SU-DHL-6 (cell line): ENCODE results near the gene CTSH.

Source experiments
- H2AFZ ChIP-seq: fragments of 200-600 bp; sonication (generic); 2 replicates; pipeline ENCODE4 v1.6.1; 2014; ENCODE audit warnings: low read depth, mild to moderate bottlenecking, moderate library complexity, mixed read lengths, antibody characterized with exemption, low read length; ENCODE audit not compliant: severe bottlenecking
- H3F3A ChIP-seq: fragments of 200-600 bp; shearing (Covaris generic); 2 replicates; pipeline ENCODE4 v1.6.0; 2016; ENCODE audit warnings: antibody characterized with exemption, mild to moderate bottlenecking; ENCODE audit not compliant: insufficient read depth
- H3K27ac ChIP-seq: fragments of 200-600 bp; sonication (generic); 2 replicates; pipeline ENCODE4 v1.5.1; 2016; ENCODE audit warnings: low read depth, mild to moderate bottlenecking, low read length, moderate library complexity, mixed read lengths
- H3K27me3 ChIP-seq: fragments of 200-600 bp; sonication (generic), shearing (Covaris generic); 2 replicates; pipeline ENCODE4 v1.6.0; 2014; ENCODE audit warnings: mild to moderate bottlenecking, low read length
- H3K36me3 ChIP-seq: fragments of 200-600 bp; sonication (generic); 2 replicates; pipeline ENCODE4 v1.6.1; 2014; ENCODE audit warnings: mild to moderate bottlenecking, low read length, mixed read lengths
- H3K4me2 ChIP-seq: fragments of 300-600, 200-600 bp; shearing (Covaris generic), sonication (generic); 2 replicates; pipeline ENCODE4 v1.6.0; 2014; ENCODE audit warnings: low read length, low read depth, mild to moderate bottlenecking; ENCODE audit not compliant: poor library complexity, severe bottlenecking
- H3K4me3 ChIP-seq: fragments of 200-600 bp; sonication (generic); 2 replicates; pipeline ENCODE4 v1.5.1; 2014; ENCODE audit warnings: antibody characterized with exemption, low read length, mild to moderate bottlenecking, mixed read lengths; ENCODE audit not compliant: insufficient read depth, poor library complexity, severe bottlenecking
- H3K79me2 ChIP-seq: fragments of 200-600 bp; sonication (generic); 2 replicates; pipeline ENCODE4 v1.6.1; 2014; ENCODE audit warnings: mild to moderate bottlenecking, low read length, moderate library complexity; ENCODE audit not compliant: insufficient read depth
- H3K9ac ChIP-seq: fragments of 200-600 bp; sonication (generic); 2 replicates; pipeline ENCODE4 v1.7.0; 2014; ENCODE audit warnings: mild to moderate bottlenecking, low read length
- H3K9me2 ChIP-seq: fragments of 200-600 bp; sonication (generic); replicated peaks from 2 replicates; pipeline ENCODE4 v1.6.1; 2014; ENCODE audit warnings: low read length; ENCODE audit not compliant: insufficient read depth
- H3K9me3 ChIP-seq: fragments of 200-600 bp; sonication (generic); 2 replicates; pipeline ENCODE4 v1.6.1; 2014; ENCODE audit warnings: low read length, mixed read lengths; ENCODE audit not compliant: insufficient read depth
- H4K20me1 ChIP-seq: fragments of 200-600 bp; sonication (generic); 2 replicates; pipeline ENCODE4 v1.6.1; 2014; ENCODE audit warnings: low read depth, mild to moderate bottlenecking, antibody characterized with exemption, low read length, moderate library complexity, mixed read lengths
- EZH2phosphoT487 ChIP-seq: fragments of 200-600 bp; sonication (generic), shearing (Covaris generic); conservative IDR thresholded peaks from 2 replicates; pipeline ENCODE4 v1.6.1; 2018; ENCODE audit warnings: mild to moderate bottlenecking, antibody characterized with exemption, low read length, moderate library complexity, mixed read lengths
- TF ChIP-seq, protein P1 (sequence below): fragments of 200-600 bp; sonication (generic); IDR thresholded peaks from one replicate; pipeline ENCODE4 v1.5.1; 2017; ENCODE audit warnings: antibody characterized with exemption, mild to moderate bottlenecking, low read length, moderate library complexity; ENCODE audit not compliant: insufficient read depth, poor library complexity, severe bottlenecking

Gene CTSH

DNA sequence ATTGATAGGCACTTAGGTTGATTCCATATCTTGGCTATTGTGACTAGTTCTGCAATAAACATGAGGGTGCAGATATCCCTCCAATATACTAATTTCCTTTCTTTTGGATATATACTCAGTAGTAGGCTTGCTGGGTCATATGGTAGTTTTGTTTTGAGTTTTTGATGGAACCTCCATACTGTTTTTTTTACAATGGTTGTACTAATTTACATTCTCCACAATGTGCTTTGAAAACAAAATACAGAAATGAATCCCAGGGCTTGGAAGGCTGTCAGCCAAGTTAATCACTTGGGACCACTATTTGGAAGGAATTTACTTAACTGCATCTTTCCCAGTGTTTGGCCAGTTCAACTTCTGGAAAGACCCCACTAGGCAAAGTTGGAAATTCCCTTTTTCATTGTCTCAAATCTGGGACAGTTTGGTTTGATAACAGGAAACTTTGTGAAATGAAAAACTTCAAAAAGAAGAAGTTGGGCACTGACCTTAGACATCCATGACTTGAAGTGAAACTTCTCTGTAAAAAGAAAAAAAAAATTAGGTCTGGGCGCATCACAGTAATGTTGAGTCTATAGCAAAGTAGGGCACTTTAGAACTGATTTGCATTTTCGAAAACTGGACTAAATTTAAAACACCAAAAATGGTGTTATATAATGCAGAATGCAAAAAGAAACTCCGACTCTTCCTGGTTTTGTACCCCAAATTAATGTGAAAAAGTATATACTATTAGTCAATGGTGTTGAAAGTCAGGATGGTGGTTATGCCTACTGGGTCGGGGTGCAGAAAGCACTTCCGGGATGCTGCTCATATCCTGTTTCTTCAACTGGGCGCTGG lies 6.0 kb downstream of the CTSH start:
- Histone ChIP-seq H3K4me2 (peak overlapping the region; percentile 80), H3K9me3 (no peaks in the 10 kb centered on the region), H3K27me3 (no peaks in the 10 kb centered on the region), H3F3A (peaks cover 35% of the 10 kb centered on the region), H2AFZ (peak overlapping the region; percentile 66), H3K9me2 (no peaks in the 10 kb centered on the region), H3K4me3 (peak overlapping the region; percentile 44), H3K27ac (peak overlapping the region; percentile 93), H3K9ac (peak overlapping the region; percentile 50), H4K20me1 (no peaks in the 10 kb centered on the region), H3K36me3 (no peaks in the 10 kb centered on the region), H3K79me2 (peaks cover 18% of the 10 kb centered on the region; the same call in 1 of the 2 replicates)
- no peak for TF ChIP-seq EZH2phosphoT487

DNA sequence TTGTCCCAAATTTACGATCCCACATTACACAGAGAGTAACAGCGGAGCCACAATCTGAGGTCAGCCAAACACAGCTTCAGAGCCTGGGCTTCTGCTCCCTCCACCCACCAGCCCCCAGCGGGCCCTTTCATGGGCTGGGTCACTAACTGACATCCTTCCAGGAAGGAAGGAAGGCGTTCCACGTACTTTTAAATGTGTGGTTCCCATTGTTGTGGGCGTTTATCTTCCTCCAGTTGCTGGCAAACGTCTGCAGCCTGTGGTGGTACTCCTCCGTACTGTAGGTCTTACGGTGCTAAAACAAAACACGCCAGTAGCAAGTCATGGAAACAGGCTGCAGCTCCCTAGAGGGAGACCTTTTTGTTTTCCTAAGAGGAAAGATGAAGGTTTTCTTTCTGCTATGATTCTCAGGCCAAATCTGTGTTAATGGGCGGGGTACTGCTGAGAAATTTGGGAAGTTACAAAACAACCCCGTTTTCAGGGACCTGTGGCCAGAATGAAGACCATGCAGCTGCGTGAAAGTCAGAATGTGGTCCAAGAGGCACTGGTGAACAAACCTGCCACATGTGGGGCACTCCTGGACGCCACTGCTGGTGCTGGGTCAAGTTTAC lies 7.6 kb downstream of the CTSH start:
- H3K79me2 ChIP-seq = peaks cover 6% of the 10 kb centered on the region; the same call in 1 of the 2 replicates
- H3F3A ChIP-seq = peaks cover 35% of the 10 kb centered on the region
- H2AFZ ChIP-seq = no peak overlapping the region
- no peaks in the 10 kb centered on the region for H4K20me1 ChIP-seq
- no peaks in the 10 kb centered on the region for H3K36me3 ChIP-seq
- TF ChIP-seq, protein P1, sequence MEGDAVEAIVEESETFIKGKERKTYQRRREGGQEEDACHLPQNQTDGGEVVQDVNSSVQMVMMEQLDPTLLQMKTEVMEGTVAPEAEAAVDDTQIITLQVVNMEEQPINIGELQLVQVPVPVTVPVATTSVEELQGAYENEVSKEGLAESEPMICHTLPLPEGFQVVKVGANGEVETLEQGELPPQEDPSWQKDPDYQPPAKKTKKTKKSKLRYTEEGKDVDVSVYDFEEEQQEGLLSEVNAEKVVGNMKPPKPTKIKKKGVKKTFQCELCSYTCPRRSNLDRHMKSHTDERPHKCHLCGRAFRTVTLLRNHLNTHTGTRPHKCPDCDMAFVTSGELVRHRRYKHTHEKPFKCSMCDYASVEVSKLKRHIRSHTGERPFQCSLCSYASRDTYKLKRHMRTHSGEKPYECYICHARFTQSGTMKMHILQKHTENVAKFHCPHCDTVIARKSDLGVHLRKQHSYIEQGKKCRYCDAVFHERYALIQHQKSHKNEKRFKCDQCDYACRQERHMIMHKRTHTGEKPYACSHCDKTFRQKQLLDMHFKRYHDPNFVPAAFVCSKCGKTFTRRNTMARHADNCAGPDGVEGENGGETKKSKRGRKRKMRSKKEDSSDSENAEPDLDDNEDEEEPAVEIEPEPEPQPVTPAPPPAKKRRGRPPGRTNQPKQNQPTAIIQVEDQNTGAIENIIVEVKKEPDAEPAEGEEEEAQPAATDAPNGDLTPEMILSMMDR = no peak
- no peak for TF ChIP-seq EZH2phosphoT487
- H3K27ac ChIP-seq = peak overlapping the region; percentile 30; the same call in 1 of the 2 replicates
- H3K9me3 ChIP-seq = no peaks in the 10 kb centered on the region
- H3K4me2 ChIP-seq = no peak overlapping the region
- no peak overlapping the region for H3K4me3 ChIP-seq
- no peaks in the 10 kb centered on the region for H3K9me2 ChIP-seq
- H3K27me3 ChIP-seq = no peaks in the 10 kb centered on the region
- H3K9ac ChIP-seq = no peak overlapping the region

DNA sequence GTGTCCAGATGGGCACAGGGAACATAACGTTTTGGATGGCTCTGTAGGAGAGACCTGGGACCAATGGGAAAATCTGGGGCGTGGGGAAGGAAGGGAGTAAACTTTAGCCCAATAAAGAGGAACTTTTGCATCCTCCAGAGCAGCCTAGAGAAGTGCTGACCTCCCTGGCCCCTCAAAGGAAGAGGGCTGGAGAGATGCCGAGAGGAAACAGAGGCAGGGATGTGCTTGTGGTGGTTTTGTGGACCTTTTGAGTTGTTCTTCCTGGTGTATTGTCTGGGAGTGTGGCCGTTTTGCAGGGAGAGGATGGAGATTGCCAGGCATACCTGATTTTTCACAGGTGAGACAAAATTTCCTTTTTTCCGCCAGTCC lies 10.2 kb downstream of the CTSH start:
- no peak overlapping the region for H3K4me2 ChIP-seq
- TF ChIP-seq, protein P1 = no peak
- TF ChIP-seq EZH2phosphoT487 = no peak
- peaks cover 22% of the 10 kb centered on the region for H3F3A ChIP-seq
- no peak overlapping the region for H3K4me3 ChIP-seq
- no peaks in the 10 kb centered on the region for H3K79me2 ChIP-seq
- H3K9me3 ChIP-seq = no peaks in the 10 kb centered on the region
- H3K9ac ChIP-seq = no peak overlapping the region
- H3K27ac ChIP-seq = no peak overlapping the region
- H3K36me3 ChIP-seq = no peaks in the 10 kb centered on the region
- no peaks in the 10 kb centered on the region for H3K9me2 ChIP-seq
- H3K27me3 ChIP-seq = no peaks in the 10 kb centered on the region
- H2AFZ ChIP-seq = no peak overlapping the region
- H4K20me1 ChIP-seq = no peaks in the 10 kb centered on the region
